GM21717 (cell line): Measurements from ENCODE around the gene TSC22D3.
"Not testable (repeated sequence)": the region's sequence is repeated elsewhere in the genome, so short reads cannot be mapped to it uniquely, and the experiment has no call there.

Experiments used
- ATAC-seq: cut with Tn5 transposase; IDR thresholded peaks from one replicate; pipeline ENCODE4 v1.9.1; 2021; ENCODE audit warnings: mild to moderate bottlenecking, moderate library complexity; ENCODE audit not compliant: unreplicated experiment

The TSC22D3 gene

GRCh38 chrX:107713543-107714205, 61.9 kb downstream of the TSC22D3 start:
- no peak for ATAC-seq

- ATAC-seq = no peak
Observed at GRCh38 chrX:107713203-107713542, 62.4 kb downstream of the TSC22D3 start.

DNA sequence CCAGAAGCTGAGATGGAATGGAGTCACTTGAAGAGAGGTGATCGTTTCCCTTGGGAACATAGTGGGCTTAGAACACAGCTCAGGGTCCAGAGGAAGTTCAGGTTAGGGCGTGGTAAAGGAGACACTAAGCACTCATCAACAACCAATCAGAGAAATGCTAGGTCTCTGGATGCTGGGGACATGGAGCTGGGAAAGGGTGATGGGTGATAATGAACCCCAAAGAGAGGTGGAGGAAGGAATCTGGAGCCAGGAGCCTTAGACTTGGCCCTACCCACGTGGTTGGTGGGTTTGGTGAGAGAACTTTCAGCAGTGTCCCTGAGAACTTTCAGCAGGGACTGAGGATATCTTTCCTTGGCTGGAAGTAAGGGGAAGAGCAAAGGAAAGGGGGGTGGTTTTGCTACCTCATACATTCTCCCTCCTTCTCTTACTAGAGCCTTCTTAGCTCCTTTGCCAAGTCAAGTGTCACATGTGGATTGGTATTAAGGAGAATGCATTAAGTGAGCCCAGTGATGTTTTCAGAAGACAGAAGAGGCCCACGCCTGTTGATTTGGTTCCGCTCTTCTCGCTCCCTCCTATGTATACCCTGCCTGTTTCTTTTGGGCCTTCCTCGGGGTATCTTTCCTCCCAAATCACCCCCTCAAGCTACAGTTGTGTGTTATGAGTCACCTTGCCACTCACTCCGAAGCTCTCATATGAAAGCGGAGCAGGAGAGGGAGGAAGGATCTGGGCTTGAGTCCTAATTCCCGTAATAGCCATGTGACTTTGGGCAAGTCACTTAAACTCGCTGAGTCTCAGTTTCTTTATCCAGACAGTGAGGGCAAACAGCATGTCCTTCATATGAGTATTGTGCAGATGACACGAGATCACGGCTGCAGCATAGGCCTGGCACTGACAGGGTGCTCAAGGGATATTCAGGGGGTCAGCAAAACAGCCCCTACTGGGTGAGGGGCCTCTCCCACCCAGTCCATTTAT, 63.1 kb downstream of the TSC22D3 start:
- ATAC-seq = no peak

- no peak for ATAC-seq
Observed at GRCh38 chrX:107711521-107712181, 63.9 kb downstream of the TSC22D3 start.

DNA sequence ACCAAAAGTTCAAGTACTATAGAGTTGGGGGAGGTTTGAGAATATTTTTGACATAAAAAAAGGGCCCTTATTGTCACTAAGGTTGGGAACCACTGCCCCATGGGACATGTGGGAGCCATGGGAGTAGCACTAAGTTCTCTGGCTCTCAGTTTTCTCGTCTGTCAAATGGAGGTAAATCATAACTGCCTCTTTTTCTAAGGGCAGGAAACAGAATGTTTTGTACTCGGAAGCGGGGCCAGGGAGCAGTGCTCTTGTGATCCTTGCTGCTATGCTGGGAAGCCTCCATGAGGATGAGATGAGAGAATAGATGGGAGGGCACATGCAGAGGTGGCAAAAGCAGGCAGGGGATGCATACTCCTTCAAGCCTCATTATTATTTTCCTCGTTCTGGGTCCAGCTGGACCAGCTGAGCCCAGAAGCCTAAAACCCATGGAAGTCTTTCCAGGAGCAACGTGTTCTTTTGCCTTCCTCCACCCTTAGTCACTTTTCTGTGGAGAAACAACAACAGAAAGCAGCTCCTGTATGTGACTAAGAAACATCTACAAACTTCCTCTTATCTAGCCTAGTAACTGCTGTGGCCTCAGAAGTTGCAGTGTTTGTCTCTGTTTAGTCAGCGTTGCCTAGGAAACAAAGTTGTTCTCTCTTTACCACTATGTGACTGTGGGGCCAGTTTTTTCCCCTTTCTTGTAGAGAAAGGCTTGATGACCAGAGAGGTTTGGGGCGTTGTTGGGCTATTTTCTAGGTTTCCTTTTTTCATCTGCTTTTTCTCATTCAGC, 64.8 kb downstream of the TSC22D3 start:
- ATAC-seq = peak; percentile 99

GRCh38 chrX:107709266-107709806, 66.3 kb downstream of the TSC22D3 start:
- no peak for ATAC-seq

DNA sequence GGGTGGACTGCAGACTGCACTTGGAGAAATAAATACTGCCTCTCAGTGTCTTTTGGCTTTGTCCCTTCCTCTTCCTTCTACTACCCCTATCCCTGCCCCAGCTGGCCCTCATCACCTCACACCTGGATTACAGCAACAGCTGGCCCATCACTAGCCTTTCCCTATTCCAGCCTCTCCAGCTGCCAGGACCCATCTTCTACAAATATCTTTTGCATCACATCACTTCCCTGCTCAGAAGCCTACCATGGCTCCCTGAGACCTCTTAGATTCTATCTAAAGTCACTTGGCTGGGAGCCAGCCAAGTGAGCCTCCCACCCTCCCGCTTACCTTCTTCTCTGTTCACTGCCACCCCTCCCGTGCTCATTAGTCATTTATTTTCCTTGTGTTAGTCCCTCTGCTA, 66.8 kb downstream of the TSC22D3 start:
- no peak for ATAC-seq

GRCh38 chrX:107707866-107708265, 67.7 kb downstream of the TSC22D3 start:
- no peak for ATAC-seq

GRCh38 chrX:107706309-107706708, 69.3 kb downstream of the TSC22D3 start:
- no peak for ATAC-seq

- no peak for ATAC-seq
Observed at GRCh38 chrX:107704587-107704986, 71.0 kb downstream of the TSC22D3 start.

- no peak for ATAC-seq
Observed at GRCh38 chrX:107704181-107704580, 71.4 kb downstream of the TSC22D3 start.

DNA sequence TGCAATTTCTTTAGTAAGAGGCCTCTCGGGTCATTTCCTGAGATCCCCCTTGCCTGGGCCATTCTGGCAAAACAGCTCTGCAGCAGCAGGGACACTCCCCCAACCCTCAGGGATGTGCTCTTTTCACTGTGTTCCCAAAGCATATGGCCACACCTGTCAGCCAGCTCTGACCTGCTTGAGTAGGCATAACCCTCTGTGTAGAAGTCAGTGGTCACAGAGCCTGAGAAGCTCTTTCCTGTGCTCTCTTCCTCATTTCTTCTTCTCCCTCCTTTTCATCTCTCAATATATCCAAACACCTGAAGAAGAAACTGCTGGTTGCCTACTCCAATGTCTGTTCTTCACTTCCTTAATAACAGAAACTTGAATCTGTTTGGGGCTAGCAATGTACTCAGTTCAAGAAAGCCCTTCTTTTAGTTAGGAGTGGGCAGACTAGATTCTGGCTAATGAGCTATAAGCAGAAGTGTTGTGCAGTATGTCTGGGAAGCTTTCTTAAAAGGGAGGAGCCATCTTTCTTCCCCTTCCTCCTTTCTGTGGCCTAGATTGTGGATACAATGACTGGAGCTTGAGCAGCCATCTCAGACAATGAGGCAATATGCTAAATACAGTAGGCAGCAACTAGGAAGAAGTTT, 74.0 kb downstream of the TSC22D3 start:
- peak; percentile 85 for ATAC-seq

DNA sequence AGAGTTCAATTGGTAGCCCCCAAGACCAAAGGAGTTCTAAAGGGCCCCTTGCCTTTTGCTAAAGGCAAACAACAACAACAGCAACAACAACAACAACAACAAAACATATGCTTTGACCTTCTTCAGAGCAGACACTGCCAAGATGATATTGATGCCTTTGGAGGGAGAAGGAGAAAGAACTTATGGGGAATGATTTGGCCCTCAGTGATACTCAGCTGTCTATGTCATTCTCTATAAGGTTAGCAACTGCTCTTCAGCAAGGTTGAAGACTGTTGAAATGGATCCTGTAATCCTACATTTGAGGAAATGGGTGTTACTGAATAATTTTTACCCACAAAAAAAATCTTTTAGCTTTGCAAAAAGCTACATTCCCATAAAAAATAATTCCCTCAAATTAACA, 74.8 kb downstream of the TSC22D3 start:
- no peak for ATAC-seq

GRCh38 chrX:107700317-107700774, 75.2 kb downstream of the TSC22D3 start:
- ATAC-seq = no peak

GRCh38 chrX:107699616-107700015, 76.0 kb downstream of the TSC22D3 start:
- ATAC-seq = no peak

DNA sequence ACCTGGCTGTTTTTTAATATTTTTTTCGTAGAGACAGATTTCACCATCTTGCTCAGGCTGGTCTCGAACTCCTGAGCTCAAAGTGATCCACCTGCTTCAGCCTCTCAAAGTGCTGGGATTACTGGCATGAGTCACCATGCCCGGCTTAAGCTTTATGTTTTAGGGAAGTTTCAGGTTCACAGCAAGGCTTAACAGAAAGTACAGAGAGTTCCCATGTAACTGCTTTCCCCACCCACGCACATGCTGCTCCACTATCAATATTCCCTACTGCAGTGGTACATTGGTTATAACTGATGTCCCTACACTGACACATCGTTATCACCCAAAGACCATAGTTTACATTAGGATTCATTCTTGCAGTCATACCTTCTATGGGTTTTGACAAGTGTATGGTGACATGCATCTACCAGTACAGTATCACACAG, 84.6 kb downstream of the TSC22D3 start:
- ATAC-seq = no peak

DNA sequence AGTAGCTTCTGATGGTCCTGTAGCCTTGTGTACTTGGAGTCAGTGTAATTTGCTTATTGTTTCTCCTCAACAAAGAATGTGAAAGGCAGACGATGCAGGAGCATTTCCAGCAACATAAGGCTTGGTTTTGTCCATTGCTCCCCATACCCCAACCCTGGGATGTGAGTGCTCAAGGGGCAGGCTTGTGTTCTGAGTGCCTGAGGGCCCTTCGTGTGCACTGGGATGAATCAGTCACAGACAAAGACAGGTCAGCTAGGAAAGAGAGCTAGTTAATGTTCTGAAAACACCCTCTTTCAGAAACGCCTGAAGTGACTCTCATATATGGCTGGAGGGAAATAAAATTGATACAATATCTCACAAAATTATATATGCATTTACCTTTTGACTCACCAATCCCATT, 88.1 kb downstream of the TSC22D3 start:
- ATAC-seq = no peak

DNA sequence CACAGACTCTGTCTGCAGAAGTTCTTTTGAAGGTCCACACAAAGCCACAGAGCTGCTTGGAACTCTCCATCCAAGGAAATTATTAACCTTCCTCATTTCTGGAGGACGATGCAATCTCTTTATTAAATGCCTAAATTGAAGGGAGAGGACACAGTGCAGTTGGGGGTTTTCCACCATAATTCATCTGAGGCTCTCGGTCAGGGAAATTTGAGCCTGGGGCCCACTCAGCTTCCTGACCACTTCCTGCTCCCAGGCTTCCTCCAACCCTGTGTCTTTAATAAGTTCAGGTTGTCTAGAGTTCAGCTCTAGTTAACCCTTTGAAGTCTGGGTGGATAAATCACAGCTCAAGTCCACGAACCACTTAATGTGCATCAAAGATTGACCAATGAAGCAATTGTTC, 88.8 kb downstream of the TSC22D3 start:
- no peak for ATAC-seq

DNA sequence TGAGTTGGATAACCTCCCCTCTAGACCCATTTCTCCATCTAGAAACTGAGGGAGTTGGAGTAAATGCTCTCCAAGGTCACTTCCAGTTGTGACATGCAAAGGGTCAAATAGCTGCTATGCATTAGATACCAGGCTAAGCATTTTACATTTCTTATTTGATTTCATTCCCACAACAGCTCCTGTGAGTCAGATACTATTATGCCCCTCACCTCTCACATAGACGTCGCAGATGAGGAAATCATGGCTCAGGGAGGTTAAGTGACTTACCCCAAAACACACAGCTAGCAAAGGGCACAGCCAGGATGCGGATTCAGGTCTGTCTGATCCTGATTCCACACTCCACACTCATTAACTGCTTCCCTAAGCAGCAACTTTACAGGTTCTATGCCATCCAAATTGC, 89.6 kb downstream of the TSC22D3 start:
- no peak for ATAC-seq

GRCh38 chrX:107685586-107685985, 90.0 kb downstream of the TSC22D3 start:
- ATAC-seq = not testable (repeated sequence)
